Measurements from ENCODE around the gene GEMIN7.

DNA sequence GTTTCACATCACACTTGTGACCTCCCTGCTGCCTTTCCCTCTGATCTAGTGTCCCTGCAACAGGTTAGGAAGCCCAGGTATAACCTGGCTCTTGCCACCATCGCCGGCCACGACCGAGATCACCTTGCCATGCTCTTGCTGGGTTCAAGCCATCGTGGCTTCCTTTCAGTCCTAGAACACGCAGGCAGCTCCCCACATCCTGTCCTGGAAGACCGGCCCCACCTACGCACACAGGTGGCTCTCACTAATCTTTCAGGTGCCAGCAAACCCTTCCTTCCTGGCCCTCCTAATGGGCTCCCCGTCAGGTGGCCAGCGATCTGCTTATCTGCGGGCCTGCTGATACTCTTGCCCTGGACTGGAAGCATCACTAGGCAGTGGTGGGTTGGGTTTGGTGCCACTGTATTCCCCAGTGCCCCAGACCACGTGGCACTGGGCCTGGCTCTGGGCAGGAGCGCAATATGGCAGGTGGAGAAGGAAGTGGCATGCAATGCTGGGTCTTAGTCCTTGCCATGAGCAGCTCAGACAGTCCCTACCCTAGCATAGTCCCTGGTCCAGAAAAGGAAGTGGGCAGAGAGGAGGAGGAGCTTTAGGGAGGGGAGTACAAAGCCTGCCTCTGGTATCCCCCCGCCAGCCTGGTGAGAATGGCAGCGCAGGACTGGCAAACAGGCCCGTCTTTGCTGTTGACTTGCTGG, 25.7 kb downstream of the GEMIN7 start:
- no peak for TF ChIP-seq POLR2A (IDR thresholded peaks at IDR 0.05)
- TF ChIP-seq, protein P1, sequence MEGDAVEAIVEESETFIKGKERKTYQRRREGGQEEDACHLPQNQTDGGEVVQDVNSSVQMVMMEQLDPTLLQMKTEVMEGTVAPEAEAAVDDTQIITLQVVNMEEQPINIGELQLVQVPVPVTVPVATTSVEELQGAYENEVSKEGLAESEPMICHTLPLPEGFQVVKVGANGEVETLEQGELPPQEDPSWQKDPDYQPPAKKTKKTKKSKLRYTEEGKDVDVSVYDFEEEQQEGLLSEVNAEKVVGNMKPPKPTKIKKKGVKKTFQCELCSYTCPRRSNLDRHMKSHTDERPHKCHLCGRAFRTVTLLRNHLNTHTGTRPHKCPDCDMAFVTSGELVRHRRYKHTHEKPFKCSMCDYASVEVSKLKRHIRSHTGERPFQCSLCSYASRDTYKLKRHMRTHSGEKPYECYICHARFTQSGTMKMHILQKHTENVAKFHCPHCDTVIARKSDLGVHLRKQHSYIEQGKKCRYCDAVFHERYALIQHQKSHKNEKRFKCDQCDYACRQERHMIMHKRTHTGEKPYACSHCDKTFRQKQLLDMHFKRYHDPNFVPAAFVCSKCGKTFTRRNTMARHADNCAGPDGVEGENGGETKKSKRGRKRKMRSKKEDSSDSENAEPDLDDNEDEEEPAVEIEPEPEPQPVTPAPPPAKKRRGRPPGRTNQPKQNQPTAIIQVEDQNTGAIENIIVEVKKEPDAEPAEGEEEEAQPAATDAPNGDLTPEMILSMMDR (IDR thresholded peaks at IDR 0.05): no peak

Data from adrenal gland (tissue), 5 donors.